HG03066 (cell line): ENCODE measurements around the gene SMAD4.

Experiments
- ATAC-seq: cut with Tn5 transposase; IDR thresholded peaks from one replicate; pipeline ENCODE4 v1.9.1; 2021; ENCODE audit warnings: low read depth; ENCODE audit not compliant: unreplicated experiment

The SMAD4 gene

GRCh38 chr18:51020536-51020935, 9.5 kb upstream of the SMAD4 start:
- ATAC-seq: no peak

- ATAC-seq: no peak
These were observed 8.6 kb upstream of the SMAD4 start for GRCh38 chr18:51021226-51021965.

DNA sequence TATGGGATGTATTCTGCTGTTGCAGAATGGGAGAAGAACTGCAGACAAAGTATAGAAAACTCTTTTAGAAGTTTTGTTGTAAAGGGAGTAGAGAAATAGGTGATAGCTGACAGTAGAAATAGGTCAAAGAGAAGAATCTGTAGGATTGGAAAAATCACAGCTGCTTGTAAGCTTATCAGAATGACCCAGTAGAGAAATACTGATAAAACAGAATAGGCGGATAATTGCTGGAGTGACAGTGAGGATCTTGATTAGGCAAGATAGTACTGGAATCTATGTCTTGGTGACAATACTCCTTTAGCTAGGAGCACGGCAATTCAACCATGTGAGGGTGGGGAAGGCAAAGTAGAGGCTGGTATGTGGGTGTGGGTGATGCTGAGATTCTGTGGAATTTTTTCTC, 4.5 kb upstream of the SMAD4 start:
- no peak for ATAC-seq

- ATAC-seq: no peak
These were observed 1.7 kb upstream of the SMAD4 start for GRCh38 chr18:51028201-51028805.

DNA sequence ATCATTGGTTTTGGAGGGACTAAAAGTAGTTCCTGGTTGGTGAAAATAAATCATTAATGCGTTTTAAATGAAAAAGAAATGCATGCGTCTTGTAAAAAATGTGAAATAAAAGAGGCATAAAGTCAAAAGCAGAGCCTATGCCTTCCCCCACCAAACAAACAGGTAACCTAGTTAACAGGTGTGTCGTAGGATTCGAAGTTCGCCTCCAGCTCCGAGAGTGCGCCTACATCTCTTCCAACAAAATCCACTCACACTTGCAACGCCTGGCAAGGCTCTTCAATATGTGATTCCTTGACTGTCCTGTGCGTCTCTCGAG, 677 bp upstream of the SMAD4 start:
- ATAC-seq: no peak

GRCh38 chr18:51030537-51031258, 685 bp downstream of the SMAD4 start:
- peak; percentile 49 for ATAC-seq

GRCh38 chr18:51032193-51032592, 2.2 kb downstream of the SMAD4 start:
- no peak for ATAC-seq

DNA sequence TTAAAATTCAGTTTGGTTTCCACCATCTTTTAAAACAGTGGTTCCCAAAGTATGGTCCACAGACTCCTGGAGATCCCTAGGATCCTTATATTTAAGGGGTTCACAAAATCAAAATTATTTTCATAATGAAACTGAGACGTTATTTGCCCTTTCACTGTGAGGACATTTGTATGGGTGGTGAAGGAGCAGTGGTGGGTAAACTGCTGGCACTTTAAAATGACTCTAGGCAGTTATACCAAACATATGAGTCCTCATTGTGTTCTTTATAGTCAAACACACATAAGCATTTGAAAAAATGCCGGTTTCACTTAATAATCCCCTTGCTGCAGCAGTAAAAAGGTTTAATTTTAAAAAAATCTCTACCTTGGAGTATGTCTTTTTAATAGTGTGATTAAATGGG, 7.2 kb downstream of the SMAD4 start:
- no peak for ATAC-seq

DNA sequence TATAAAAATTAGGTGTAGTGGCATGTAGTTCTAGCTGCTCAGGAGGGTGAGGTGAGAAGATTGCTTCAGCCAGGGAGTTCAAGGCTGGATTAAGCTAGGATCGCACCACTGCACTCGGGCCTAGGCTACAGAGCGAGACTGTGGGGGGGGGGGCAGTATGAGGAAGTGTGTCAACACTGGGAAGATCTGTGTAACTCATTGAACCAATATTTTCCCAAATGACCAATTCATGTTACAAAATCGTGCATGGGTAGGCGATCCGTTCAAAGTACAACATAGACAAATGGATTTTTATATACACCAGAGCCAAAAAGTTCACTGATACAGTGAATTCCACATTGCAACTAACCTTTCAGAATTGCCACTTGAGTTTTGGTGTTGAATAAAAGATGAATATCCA, 8.1 kb downstream of the SMAD4 start:
- ATAC-seq: no peak

DNA sequence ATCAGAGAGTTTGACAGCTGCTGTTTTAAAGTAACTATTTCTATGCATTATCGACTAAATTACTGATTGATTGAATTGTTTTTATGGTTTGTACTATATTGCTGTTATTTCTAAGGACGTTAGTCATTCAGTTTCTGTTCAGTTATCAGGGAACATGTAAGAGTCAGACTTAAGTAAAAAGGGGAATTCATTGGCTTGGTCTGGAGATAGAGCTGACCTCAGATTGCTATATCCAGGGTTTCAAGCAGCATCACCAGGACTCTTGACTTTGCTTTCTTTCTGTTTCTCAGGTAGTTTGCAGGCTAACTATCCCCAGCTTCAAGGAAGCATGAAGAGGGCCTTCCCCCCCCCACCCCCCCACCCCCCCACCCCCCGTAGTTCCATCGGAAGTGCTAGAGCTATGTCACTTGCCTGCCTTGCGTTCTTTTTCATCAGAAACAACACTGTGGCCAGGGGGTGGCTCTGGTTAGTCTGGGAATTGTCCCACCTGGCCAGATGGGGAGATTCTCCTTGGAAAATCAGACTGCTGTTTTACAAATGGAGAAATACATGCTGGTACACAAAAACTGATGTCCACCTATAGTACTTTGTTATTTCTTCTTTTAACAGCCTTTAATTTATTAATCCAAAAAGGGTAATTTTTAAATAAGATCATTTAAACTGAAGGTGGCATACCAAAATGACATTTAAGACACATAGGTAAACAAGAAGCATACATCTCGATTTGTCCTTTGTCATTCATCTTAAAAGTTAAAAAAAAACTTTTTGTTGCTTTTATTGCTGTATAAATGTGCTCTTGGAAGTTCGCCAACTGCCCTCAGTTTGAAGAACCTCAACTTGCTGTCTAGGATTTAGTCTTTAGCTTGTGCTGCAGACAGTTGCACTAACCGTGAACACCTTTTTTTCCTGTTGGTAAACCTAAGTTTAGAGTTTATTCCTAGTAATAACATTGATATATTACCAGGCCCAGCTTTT, 9.4 kb downstream of the SMAD4 start:
- no peak for ATAC-seq

- ATAC-seq: no peak
These were observed 11.8 kb downstream of the SMAD4 start for GRCh38 chr18:51041677-51042352.

DNA sequence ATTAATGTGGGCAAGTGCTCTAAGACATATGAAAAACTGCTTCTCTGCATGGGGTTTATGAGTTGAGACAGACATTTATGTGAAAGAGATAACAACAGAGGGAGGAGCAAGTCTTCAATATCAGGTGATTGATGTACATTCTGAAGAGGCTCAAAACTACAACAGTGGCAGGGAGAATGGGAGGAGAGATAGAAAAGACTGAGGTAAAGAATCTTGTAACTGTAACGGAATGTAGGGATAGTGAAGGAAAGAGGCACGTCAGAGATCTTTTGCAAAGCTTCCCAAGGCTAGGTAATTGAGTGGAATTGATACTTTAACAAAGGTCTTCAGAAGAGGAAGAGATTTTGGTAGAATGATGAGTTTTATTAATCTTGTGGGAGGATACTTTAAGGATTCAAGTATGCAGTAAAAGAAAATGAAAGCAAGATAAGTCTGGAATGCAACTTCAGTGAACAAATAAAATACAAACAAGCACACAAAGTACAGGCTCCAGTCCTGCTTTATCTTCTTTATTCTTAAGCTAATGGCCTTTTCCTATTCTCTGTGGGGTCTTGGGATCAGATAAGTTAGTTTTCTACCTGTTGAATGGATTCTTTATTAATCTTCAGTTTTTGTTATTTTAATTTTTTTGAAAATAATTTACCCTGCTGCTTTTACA, 15.0 kb downstream of the SMAD4 start:
- no peak for ATAC-seq

DNA sequence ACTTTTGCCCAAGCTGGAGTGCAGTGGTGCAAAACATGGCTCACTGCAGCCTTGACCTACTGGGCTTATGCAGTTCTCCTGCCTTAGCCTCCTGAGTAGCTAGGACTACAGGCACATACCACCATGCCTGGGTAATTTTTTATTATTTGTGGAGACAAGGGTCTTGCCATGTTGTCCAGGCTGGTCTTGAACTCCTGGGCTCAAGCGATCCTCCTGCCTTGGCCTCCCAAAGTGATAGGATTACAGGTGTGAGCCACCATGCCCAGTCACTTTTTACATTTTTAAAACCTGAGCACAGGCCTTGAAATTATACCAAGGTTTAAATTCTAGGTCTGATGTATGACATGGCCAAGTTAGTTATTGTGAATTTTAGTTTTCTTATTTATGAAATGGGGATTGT, 18.2 kb downstream of the SMAD4 start:
- no peak for ATAC-seq

DNA sequence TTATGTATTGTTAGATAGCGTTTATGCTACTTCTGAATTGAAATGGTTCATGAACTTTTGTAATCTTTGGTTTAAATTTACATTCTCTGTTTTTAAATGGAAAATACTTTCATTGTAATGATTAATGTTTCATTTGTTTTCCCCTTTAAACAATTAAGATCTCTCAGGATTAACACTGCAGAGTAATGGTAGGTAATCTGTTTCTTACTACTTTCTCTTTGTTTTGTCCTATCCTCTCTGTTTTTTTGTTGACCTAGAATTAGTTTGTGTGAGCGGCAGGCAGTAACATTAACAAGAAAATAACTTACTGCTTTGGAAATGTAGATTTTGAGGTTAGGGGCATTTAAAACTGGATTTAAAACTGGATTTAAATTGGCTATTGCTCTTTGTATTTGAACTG, 19.1 kb downstream of the SMAD4 start:
- ATAC-seq: no peak

DNA sequence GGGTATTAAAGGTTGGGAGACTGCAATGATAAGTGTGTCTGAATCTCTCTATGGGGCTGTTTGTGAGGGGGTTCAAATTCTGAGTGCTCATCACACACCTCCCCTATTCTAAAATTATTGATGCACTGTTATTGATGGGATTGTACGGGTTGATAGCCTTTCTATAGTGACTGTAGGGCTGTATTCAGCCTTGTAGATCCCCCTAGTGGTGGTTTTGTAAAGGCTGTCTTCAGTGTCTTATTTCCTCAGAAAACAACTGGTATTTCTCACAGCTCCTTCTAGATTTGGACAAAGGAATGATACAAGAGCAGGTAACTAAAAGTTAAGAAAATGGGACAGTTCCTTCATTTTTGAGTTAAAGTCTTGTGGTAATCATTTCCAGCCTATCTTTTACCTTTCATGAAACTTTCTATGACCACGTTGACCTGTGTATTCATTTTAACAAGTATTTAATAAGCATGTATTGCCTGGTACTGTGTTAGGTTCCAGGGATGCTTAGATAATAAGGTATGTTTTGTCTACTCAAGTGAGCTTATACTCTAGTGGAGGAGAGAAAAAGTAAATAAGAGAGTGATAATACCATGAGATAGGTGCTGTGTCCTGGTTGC, 21.2 kb downstream of the SMAD4 start:
- peak; percentile 80 for ATAC-seq

- no peak for ATAC-seq
These were observed 23.8 kb downstream of the SMAD4 start for GRCh38 chr18:51053814-51054213.

GRCh38 chr18:51054764-51055163, 24.8 kb downstream of the SMAD4 start:
- ATAC-seq: no peak

DNA sequence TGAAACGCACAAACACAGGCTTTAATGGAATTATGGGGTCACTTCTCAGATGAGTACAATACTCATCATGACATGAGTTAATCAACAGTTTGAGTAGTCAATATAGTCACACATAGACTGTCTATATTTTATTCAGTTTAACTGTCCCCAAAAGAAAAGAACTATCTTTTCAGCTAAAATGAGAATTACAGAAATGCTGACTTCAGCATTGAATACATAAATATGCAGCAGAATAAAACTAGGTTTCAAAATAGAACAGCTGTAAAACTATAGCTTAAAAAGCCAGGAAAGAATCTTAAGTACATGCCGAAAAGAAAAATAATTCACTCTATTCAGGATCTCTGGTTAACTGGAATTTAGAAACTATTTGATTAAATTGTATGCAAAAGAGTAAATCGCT, 30.0 kb downstream of the SMAD4 start:
- no peak for ATAC-seq

GRCh38 chr18:51064256-51064655, 34.2 kb downstream of the SMAD4 start:
- no peak for ATAC-seq
